Neuron (in vitro differentiated cells): ENCODE results near the gene SLC30A1.

Source experiments
- H2AFZ ChIP-seq: one replicate; pipeline ENCODE4 v1.6.1; 2013; ENCODE audit warnings: low read depth, mild to moderate bottlenecking, inconsistent platforms, low read length, moderate library complexity
- H3K27me3 ChIP-seq: one replicate; pipeline ENCODE4 v1.6.1; 2013; ENCODE audit warnings: low read length; ENCODE audit not compliant: insufficient read depth
- H3K36me3 ChIP-seq: one replicate; pipeline ENCODE4 v1.6.1; 2013; ENCODE audit warnings: low read length; ENCODE audit not compliant: insufficient read depth
- H3K4me1 ChIP-seq: one replicate; pipeline ENCODE4 v1.6.1; 2013; ENCODE audit warnings: low read length; ENCODE audit not compliant: insufficient read depth
- H3K4me3 ChIP-seq: 2 replicates; pipeline ENCODE4 v1.5.1; 2013; ENCODE audit warnings: mild to moderate bottlenecking, low read length, moderate library complexity
- H3K9me3 ChIP-seq: one replicate; pipeline ENCODE4 v1.6.1; 2013; ENCODE audit warnings: low read length

Gene SLC30A1

GRCh38 chr1:211613951-211614350, 35.0 kb upstream of the SLC30A1 start:
- H3K4me3 ChIP-seq, result no peak overlapping the region

GRCh38 chr1:211613108-211613947, 34.4 kb upstream of the SLC30A1 start:
- Histone ChIP-seq H3K9me3 (no peaks in the 10 kb centered on the region), H3K27me3 (peaks cover 6% of the 10 kb centered on the region), H3K4me3 (no peak overlapping the region), H3K36me3 (no peaks in the 10 kb centered on the region), H3K4me1 (no peaks in the 10 kb centered on the region), H2AFZ (no peak overlapping the region)

More at GRCh38 chr1:211613951-211614350, 35.0 kb upstream of the SLC30A1 start:
- Histone ChIP-seq H3K9me3 (no peaks in the 10 kb centered on the region), H3K4me1 (no peaks in the 10 kb centered on the region), H2AFZ (no peak overlapping the region), H3K36me3 (no peaks in the 10 kb centered on the region), H3K27me3 (peaks cover 6% of the 10 kb centered on the region)

- Histone ChIP-seq H3K4me3 (no peak overlapping the region), H3K4me1 (no peaks in the 10 kb centered on the region), H2AFZ (no peak overlapping the region), H3K36me3 (no peaks in the 10 kb centered on the region), H3K9me3 (no peaks in the 10 kb centered on the region), H3K27me3 (peaks cover 6% of the 10 kb centered on the region)
These were observed 33.8 kb upstream of the SLC30A1 start for GRCh38 chr1:211612786-211613107.

- Histone ChIP-seq H2AFZ (no peak overlapping the region), H3K9me3 (no peaks in the 10 kb centered on the region), H3K27me3 (peaks cover 6% of the 10 kb centered on the region), H3K36me3 (no peaks in the 10 kb centered on the region), H3K4me3 (no peak overlapping the region), H3K4me1 (no peaks in the 10 kb centered on the region)
These were observed 32.9 kb upstream of the SLC30A1 start for GRCh38 chr1:211611818-211612217.

DNA sequence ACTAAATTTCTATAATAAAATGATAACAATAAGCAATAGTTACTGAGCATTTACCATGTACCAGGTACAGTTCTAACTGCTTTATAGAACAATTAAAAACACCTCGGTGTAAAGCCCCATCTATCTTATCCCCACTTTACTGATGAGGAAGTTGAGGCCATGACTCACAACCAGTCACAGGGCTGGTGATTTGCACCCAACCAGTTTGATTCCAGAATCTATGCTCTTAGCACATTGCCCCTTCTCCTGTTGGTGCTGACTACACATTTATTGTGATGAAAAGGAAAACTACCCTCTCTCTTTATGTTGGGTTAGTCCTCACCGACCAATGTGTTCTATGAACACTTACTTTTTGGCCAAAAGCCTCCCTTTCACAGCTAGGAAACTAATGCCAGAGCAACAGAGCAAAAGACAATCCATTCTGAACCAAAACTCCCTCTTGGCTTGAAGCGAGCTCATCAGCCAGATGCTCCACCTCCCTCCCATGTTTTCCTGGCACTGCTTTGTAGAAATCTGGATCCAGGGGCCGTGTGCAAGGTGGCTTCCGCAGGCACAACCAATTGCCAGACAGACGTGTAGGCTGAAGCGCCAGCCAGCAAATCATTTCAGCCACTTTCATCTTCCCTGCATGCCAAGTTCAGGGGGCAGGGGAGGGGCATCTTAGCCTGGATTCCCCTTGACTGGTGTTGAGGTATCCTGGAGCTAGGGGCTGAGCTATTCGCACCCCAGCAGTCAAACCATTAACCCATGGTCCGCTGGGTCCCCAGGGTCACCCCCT, 32.0 kb upstream of the SLC30A1 start:
- no peak overlapping the region for H2AFZ ChIP-seq
- H3K4me1 ChIP-seq, result no peaks in the 10 kb centered on the region
- no peaks in the 10 kb centered on the region for H3K36me3 ChIP-seq
- H3K4me3 ChIP-seq, result no peak overlapping the region
- H3K9me3 ChIP-seq, result no peaks in the 10 kb centered on the region
- peaks cover 11% of the 10 kb centered on the region for H3K27me3 ChIP-seq

GRCh38 chr1:211609120-211610024, 30.4 kb upstream of the SLC30A1 start:
- Histone ChIP-seq H3K27me3 (peaks cover 16% of the 10 kb centered on the region), H2AFZ (no peak overlapping the region), H3K4me3 (no peak overlapping the region), H3K9me3 (no peaks in the 10 kb centered on the region), H3K4me1 (no peaks in the 10 kb centered on the region), H3K36me3 (no peaks in the 10 kb centered on the region)

DNA sequence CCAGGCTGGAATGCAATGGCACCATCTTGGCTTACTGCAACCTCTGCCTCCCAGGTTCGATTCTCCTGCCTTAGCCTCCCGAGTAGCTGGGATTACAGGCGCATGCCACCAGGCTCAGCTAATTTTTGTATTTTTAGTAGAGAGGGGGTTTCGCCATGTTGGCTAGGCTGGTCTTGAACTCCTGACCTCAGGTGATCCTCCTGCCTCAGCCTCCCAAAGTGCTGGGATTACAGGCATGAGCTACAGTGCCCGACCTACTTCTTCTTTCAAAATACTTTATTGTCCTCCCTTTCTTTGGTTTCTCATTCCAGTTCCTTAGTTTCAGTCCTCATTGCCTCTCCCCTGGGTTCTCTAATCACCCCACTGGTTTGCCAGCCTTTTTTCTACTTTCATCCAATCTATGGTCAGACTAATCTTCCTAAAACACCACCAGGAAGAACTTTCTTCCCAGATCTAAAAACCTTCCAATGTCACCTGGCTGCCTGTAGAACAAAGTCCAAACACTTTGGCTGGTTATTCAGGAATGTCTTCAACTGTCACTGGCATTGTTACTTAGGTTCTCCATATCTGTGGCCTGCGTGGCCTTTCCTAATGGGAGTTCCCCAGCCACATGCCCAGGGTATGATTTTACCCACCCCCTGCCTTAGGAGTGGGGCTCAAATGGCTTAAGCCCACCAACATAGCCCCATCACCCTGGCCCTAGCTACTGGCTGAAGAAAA, 29.0 kb upstream of the SLC30A1 start:
- Histone ChIP-seq H3K9me3 (no peaks in the 10 kb centered on the region), H3K27me3 (peaks cover 16% of the 10 kb centered on the region), H3K36me3 (no peaks in the 10 kb centered on the region), H3K4me1 (no peaks in the 10 kb centered on the region), H2AFZ (no peak overlapping the region), H3K4me3 (no peak overlapping the region)

DNA sequence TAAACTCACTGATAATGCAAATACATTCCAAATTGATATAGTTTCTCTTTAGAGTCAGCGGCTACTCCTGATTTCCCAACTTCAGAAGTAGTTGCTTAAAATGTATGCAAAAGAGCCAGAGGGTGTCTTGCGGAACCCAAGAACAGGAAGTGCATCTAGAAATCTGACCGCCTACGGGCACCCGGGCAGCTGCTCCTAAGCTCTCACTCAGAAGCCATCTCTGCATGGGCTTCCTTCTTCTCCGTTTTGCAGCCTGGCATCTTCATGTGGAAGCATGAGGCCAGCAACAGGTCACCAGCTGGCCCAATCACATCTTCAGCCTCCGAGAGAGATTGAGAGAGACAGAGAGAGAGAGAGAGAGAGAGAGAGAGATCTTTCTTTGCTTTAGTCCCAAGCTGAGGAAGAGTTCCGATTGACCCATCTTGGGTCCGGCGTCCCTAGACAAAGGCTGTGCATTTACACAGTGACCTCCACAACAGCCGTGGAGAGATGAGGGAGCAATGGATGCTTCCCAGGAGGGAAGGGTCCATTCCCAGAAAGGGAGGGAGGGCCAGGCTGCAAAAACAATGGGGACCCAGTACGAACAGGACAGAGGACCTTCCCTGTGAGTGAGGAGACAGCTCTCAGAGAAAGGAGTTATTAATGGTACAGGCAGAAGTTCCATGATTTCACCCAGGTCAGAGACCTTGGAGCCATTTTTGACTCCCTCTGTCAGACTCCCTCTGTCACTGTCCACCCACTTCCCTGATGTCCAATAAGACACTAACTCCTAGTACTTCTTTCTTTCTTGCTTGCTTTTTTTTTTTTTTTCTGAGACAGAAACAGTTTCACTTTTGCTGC, 28.2 kb upstream of the SLC30A1 start:
- Histone ChIP-seq H3K9me3 (no peaks in the 10 kb centered on the region), H3K4me3 (no peak overlapping the region), H3K27me3 (peaks cover 16% of the 10 kb centered on the region)

GRCh38 chr1:211606332-211606913, 27.5 kb upstream of the SLC30A1 start:
- H3K36me3 ChIP-seq, result no peaks in the 10 kb centered on the region
- no peak overlapping the region for H3K4me3 ChIP-seq
- no peaks in the 10 kb centered on the region for H3K9me3 ChIP-seq
- no peak overlapping the region for H2AFZ ChIP-seq
- H3K4me1 ChIP-seq, result no peaks in the 10 kb centered on the region
- H3K27me3 ChIP-seq, result peaks cover 16% of the 10 kb centered on the region

More for the DNA sequence above, 28.2 kb upstream of the SLC30A1 start:
- no peaks in the 10 kb centered on the region for H3K4me1 ChIP-seq
- no peaks in the 10 kb centered on the region for H3K36me3 ChIP-seq
- H2AFZ ChIP-seq, result no peak overlapping the region

- H3K27me3 ChIP-seq, result peaks cover 16% of the 10 kb centered on the region
- H3K36me3 ChIP-seq, result no peaks in the 10 kb centered on the region
- H3K4me1 ChIP-seq, result no peaks in the 10 kb centered on the region
- H3K9me3 ChIP-seq, result no peaks in the 10 kb centered on the region
- H2AFZ ChIP-seq, result no peak overlapping the region
- no peak overlapping the region for H3K4me3 ChIP-seq
These were observed 26.8 kb upstream of the SLC30A1 start for GRCh38 chr1:211605603-211606331.

GRCh38 chr1:211605034-211605433, 26.1 kb upstream of the SLC30A1 start:
- no peaks in the 10 kb centered on the region for H3K4me1 ChIP-seq
- peaks cover 16% of the 10 kb centered on the region for H3K27me3 ChIP-seq
- no peaks in the 10 kb centered on the region for H3K9me3 ChIP-seq
- H2AFZ ChIP-seq, result no peak overlapping the region
- H3K36me3 ChIP-seq, result no peaks in the 10 kb centered on the region
- no peak overlapping the region for H3K4me3 ChIP-seq
